DND-41 (cell line): ENCODE results near the gene CNTNAP5.

ENCODE experiments used
- ATAC-seq: fragments of 200-7000 bp; cut with Tn5 transposase; 3 replicates; pipeline ENCODE4 v1.9.1; 2021; ENCODE audit warnings: low read depth; ENCODE audit not compliant: insufficient read depth
- DNase-seq: peaks from one replicate; pipeline ENCODE4 v3.0.0-alpha.2; 2020
- H2AFZ ChIP-seq: 2 replicates; pipeline ENCODE4 v1.6.0; 2012; ENCODE audit warnings: low read depth, low read length
- H3K27ac ChIP-seq: 2 replicates; pipeline ENCODE4 v1.5.1; 2012; ENCODE audit warnings: low read length, inconsistent platforms
- H3K27me3 ChIP-seq: fragments of 200-600 bp; sonication (generic); 2 replicates; pipeline ENCODE4 v1.6.0; 2012; ENCODE audit warnings: low read length, mild to moderate bottlenecking, inconsistent platforms; ENCODE audit not compliant: insufficient read depth, poor library complexity
- H3K36me3 ChIP-seq: 2 replicates; pipeline ENCODE4 v1.5.1; 2012; ENCODE audit warnings: low read length, inconsistent platforms; ENCODE audit not compliant: insufficient read depth
- H3K4me1 ChIP-seq: 2 replicates; pipeline ENCODE4 v1.5.1; 2012; ENCODE audit warnings: mild to moderate bottlenecking, low read length; ENCODE audit not compliant: insufficient read depth
- H3K4me2 ChIP-seq: 2 replicates; pipeline ENCODE4 v1.6.0; 2012; ENCODE audit warnings: mild to moderate bottlenecking, moderate library complexity, low read length, inconsistent platforms; ENCODE audit not compliant: insufficient read depth
- H3K4me3 ChIP-seq, 2 experiments: fragments of 200-600 bp in 1 of 2; shearing (Covaris generic) in 1 of 2; 2 replicates each; pipeline ENCODE4 v1.5.1; 2012 to 2016; ENCODE audit warnings: inconsistent platforms in 2 of 2, low read length in 2 of 2, mild to moderate bottlenecking in 2 of 2, low read depth in 1 of 2, moderate library complexity in 1 of 2
- H3K79me2 ChIP-seq: 2 replicates; pipeline ENCODE4 v1.6.0; 2012; ENCODE audit warnings: low read length, inconsistent platforms; ENCODE audit not compliant: insufficient read depth
- H3K9ac ChIP-seq: 2 replicates; pipeline ENCODE4 v1.6.0; 2012; ENCODE audit warnings: low read depth, mild to moderate bottlenecking, inconsistent platforms, low read length, moderate library complexity
- H3K9me3 ChIP-seq: 2 replicates; pipeline ENCODE4 v1.5.1; 2012; ENCODE audit warnings: low read length, moderate library complexity, mild to moderate bottlenecking, inconsistent platforms; ENCODE audit not compliant: insufficient read depth, severe bottlenecking
- H4K20me1 ChIP-seq: 2 replicates; pipeline ENCODE4 v1.6.0; 2012; ENCODE audit warnings: low read length; ENCODE audit not compliant: insufficient read depth
- CTCF ChIP-seq: IDR thresholded peaks from 2 replicates; pipeline ENCODE4 v1.5.1; 2012; ENCODE audit warnings: borderline replicate concordance, low read length, moderate library complexity, mild to moderate bottlenecking; ENCODE audit not compliant: poor library complexity, severe bottlenecking; ENCODE audit errors: extremely low read depth
- EZH2 ChIP-seq: IDR thresholded peaks from 3 replicates; pipeline ENCODE4 v1.6.1; 2012; ENCODE audit warnings: borderline replicate concordance, low read depth, mild to moderate bottlenecking, moderate library complexity, low read length, inconsistent platforms; ENCODE audit not compliant: severe bottlenecking

CNTNAP5 gene

GRCh38 chr2:124959581-124959980 lies 934.5 kb downstream of the CNTNAP5 start:
- Histone ChIP-seq H3K4me1 (no peaks in the 10 kb centered on the region), H2AFZ (no peak overlapping the region), H3K4me3 (no peak overlapping the region), H3K9ac (no peak overlapping the region), H3K27ac (no peak overlapping the region), H3K9me3 (no peaks in the 10 kb centered on the region), H3K27me3 (no peaks in the 10 kb centered on the region), H3K4me2 (no peak overlapping the region), H4K20me1 (no peaks in the 10 kb centered on the region), H3K79me2 (no peaks in the 10 kb centered on the region), H3K36me3 (no peaks in the 10 kb centered on the region)
- no peak for ATAC-seq
- DNase-seq, result no peak
- TF ChIP-seq EZH2, result no peak
- no peak for TF ChIP-seq CTCF

GRCh38 chr2:124961132-124961531 lies 936.0 kb downstream of the CNTNAP5 start:
- no peaks in the 10 kb centered on the region for H3K79me2 ChIP-seq
- no peaks in the 10 kb centered on the region for H3K4me1 ChIP-seq
- no peak overlapping the region for H3K27ac ChIP-seq
- DNase-seq (no peak), ATAC-seq (no peak)
- no peaks in the 10 kb centered on the region for H3K9me3 ChIP-seq
- H3K27me3 ChIP-seq, result no peaks in the 10 kb centered on the region
- H3K36me3 ChIP-seq, result no peaks in the 10 kb centered on the region
- H2AFZ ChIP-seq, result no peak overlapping the region
- H3K9ac ChIP-seq, result no peak overlapping the region
- TF ChIP-seq CTCF (no peak), EZH2 (no peak)
- no peak overlapping the region for H3K4me2 ChIP-seq
- H4K20me1 ChIP-seq, result no peaks in the 10 kb centered on the region
- H3K4me3 ChIP-seq, result no peak overlapping the region
